ENCODE data around the gene TLE1. TPM values are rescaled to one million over a fixed set of nuclear protein-coding genes. Genes with fewer than 3 reads are reported as not detected.

Gene TLE1
- total RNA-seq, 4 donors from 2014 or later: 52.3 to 125 (median 76.8) TPM

- Histone ChIP-seq H3K27me3 (no peaks in the 10 kb centered on the region), H3K4me3 (peak overlapping the region; percentile 73 to 92 (median 91)), H3K9me3 (no peaks in the 10 kb centered on the region), H3K4me1 (peaks cover 28 to 60% (median 58%) of the 10 kb centered on the region in 4 donors), H3K27ac (replicated peaks in 1 of 4) (peak overlapping the region; percentile 92 to 97 (median 96)), H3K36me3 (peaks cover 0 to 21% (median 7%) of the 10 kb centered on the region in 4 donors)
- intact Hi-C loops (cut with DNase I): loop anchor here (2.0 to 10.0 kb wide), 2 partner anchors 162 to 292 kb away; no protein-coding TSS in a partner anchor
- 6% methylated on average over 32 of the region's 36 CpGs for WGBS
- peak; percentile 93 for DNase-seq (ENCODE audit: extremely low spot score)
- TF ChIP-seq POLR2A (IDR thresholded peaks at IDR 0.05; ENCODE audit: low read depth) (peak; percentile 14), EP300 (IDR thresholded peaks at IDR 0.05) (no peak), POLR2AphosphoS5 (IDR thresholded peaks at IDR 0.05) (peak; percentile 27 to 73)
- TF ChIP-seq, protein P1, sequence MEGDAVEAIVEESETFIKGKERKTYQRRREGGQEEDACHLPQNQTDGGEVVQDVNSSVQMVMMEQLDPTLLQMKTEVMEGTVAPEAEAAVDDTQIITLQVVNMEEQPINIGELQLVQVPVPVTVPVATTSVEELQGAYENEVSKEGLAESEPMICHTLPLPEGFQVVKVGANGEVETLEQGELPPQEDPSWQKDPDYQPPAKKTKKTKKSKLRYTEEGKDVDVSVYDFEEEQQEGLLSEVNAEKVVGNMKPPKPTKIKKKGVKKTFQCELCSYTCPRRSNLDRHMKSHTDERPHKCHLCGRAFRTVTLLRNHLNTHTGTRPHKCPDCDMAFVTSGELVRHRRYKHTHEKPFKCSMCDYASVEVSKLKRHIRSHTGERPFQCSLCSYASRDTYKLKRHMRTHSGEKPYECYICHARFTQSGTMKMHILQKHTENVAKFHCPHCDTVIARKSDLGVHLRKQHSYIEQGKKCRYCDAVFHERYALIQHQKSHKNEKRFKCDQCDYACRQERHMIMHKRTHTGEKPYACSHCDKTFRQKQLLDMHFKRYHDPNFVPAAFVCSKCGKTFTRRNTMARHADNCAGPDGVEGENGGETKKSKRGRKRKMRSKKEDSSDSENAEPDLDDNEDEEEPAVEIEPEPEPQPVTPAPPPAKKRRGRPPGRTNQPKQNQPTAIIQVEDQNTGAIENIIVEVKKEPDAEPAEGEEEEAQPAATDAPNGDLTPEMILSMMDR (IDR thresholded peaks at IDR 0.05): peak; percentile 73 to 85 (median 78)
Observed at GRCh38 chr9:81686614-81687520, 2.5 kb downstream of the TLE1 start.

- Histone ChIP-seq H3K9me3 (no peaks in the 10 kb centered on the region), H3K4me3 (peak overlapping the region; percentile 73 to 92 (median 91)), H3K36me3 (peaks cover 3 to 30% (median 11%) of the 10 kb centered on the region in 4 donors), H3K4me1 (peaks cover 28 to 67% (median 62%) of the 10 kb centered on the region in 4 donors), H3K27me3 (no peaks in the 10 kb centered on the region), H3K27ac (replicated peaks in 1 of 4) (peak overlapping the region in 3 of 4 donors; percentile 95 to 97 (median 97))
- no peak for DNase-seq (ENCODE audit: extremely low spot score)
- WGBS: 34% methylated on average over 5 of the region's 5 CpGs
- TF ChIP-seq POLR2AphosphoS5 (IDR thresholded peaks at IDR 0.05) (no peak), EP300 (IDR thresholded peaks at IDR 0.05) (no peak), POLR2A (IDR thresholded peaks at IDR 0.05; ENCODE audit: low read depth) (no peak)
- TF ChIP-seq, protein P1 (IDR thresholded peaks at IDR 0.05): peak in 2 of 3 experiments; percentile 41
- intact Hi-C loops (cut with DNase I): loop anchor here (2.0 to 10.0 kb wide), 2 partner anchors 161 to 291 kb away; no protein-coding TSS in a partner anchor
Observed at GRCh38 chr9:81685763-81686613, 3.4 kb downstream of the TLE1 start.

DNA sequence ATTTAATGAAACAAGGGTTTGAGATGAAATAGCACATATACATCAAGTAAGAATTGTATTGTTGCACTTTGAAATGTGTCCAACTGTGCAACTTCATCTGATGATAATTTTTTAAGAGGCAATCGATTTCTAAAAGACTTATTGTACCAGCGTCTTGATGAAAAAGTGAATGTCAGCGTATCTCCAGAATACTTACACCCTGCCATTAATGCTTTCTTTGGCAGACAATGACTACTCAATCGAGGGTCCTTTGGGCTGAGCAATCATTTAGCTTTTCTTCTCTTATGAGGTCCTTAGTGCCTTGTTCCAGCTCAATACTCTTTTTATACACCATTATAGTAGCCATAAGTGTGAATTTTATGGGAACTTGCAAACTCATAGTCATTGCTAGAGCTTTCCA, 4.7 kb downstream of the TLE1 start:
- TF ChIP-seq, protein P1 (IDR thresholded peaks at IDR 0.05): no peak
- peak overlapping the region in 1 of 4 donors; percentile 5 for H3K4me3 ChIP-seq
- intact Hi-C loops (cut with DNase I): loop anchor here (10.0 kb wide), 1 partner anchor 290 kb away; no protein-coding TSS in a partner anchor

GRCh38 chr9:81683704-81684103, 5.6 kb downstream of the TLE1 start:
- Histone ChIP-seq H3K36me3 (peaks cover 3 to 38% (median 14%) of the 10 kb centered on the region in 4 donors), H3K27ac (replicated peaks in 1 of 4) (no peak overlapping the region), H3K4me3 (peak overlapping the region in 1 of 4 donors; percentile 3), H3K4me1 (peaks cover 26 to 75% (median 67%) of the 10 kb centered on the region in 4 donors), H3K27me3 (no peaks in the 10 kb centered on the region), H3K9me3 (no peaks in the 10 kb centered on the region)
- 74% methylated on average over 3 of the region's 3 CpGs for WGBS
- DNase-seq (ENCODE audit: extremely low spot score): no peak
- intact Hi-C loops (cut with DNase I): loop anchor here (10.0 kb wide), 1 partner anchor 289 kb away; no protein-coding TSS in a partner anchor
- TF ChIP-seq POLR2A (IDR thresholded peaks at IDR 0.05; ENCODE audit: low read depth) (no peak), EP300 (IDR thresholded peaks at IDR 0.05) (no peak), POLR2AphosphoS5 (IDR thresholded peaks at IDR 0.05) (no peak)
- TF ChIP-seq, protein P1 (IDR thresholded peaks at IDR 0.05): no peak

More for the DNA sequence above, 4.7 kb downstream of the TLE1 start:
- no peak for DNase-seq (ENCODE audit: extremely low spot score)
- H3K4me1 ChIP-seq: peaks cover 26 to 69% (median 63%) of the 10 kb centered on the region in 4 donors
- H3K27ac ChIP-seq (replicated peaks in 1 of 4): no peak overlapping the region
- WGBS: 83% methylated on average over 4 of the region's 4 CpGs
- peaks cover 3 to 35% (median 14%) of the 10 kb centered on the region in 4 donors for H3K36me3 ChIP-seq
- H3K9me3 ChIP-seq: no peaks in the 10 kb centered on the region
- H3K27me3 ChIP-seq: no peaks in the 10 kb centered on the region
